HG02970 (cell line): Measurements from ENCODE around the gene SCN4B.

ENCODE experiments used
- ATAC-seq: cut with Tn5 transposase; IDR thresholded peaks from one replicate; pipeline ENCODE4 v1.9.1; 2021; ENCODE audit warnings: mild to moderate bottlenecking, moderate library complexity, moderate number of reproducible peaks; ENCODE audit not compliant: unreplicated experiment, low FRiP score

The SCN4B gene

GRCh38 chr11:118175031-118175992 lies 22.7 kb upstream of the SCN4B start:
- ATAC-seq: no peak

DNA sequence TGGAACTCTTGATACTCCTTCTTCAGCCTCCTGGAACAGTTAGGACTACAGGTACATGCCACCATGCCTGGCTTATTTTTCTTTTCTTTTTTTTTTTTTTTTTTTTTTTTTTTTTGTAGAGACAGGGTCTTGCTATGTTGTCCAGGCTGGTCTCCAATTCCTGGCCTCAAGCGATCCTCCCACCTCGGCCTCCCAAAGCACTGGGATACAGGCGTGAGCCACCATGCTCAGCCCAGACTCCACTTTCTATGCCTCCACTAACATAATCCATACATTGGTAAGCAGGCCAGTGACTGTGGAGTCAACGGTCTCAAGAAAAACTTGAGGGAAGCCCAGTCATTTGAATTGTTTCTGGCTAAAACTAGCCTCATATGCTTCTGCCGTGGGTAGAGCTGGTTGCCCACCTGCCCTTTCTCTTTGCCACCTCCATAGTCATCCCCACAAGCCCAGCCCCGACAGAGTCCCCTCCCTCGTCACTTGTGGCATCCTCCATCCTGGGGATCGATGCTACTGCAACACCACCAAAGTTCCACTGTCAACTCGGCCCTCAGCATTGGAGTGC lies 21.5 kb upstream of the SCN4B start:
- no peak for ATAC-seq

GRCh38 chr11:118172356-118172755 lies 19.7 kb upstream of the SCN4B start:
- no peak for ATAC-seq

GRCh38 chr11:118171269-118172062 lies 18.8 kb upstream of the SCN4B start:
- no peak for ATAC-seq

DNA sequence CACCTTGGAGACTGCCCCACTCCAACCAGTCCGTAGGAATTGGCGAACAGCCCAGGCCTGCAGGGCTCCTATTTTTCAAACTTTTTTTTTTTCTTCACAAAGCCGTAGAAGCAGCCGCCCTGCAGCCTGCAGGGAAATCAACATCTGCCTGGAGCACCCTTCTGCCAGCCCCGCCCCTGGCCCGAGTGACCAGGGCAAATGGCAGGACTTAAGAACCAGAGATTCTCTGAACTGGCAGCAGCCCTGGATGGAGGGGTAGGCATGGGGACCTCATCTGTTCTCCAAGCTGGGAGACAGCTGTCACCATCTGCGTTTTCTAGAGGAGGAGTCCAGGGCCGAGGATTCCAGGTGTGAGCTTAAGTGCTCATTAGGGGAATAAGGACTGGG lies 18.3 kb upstream of the SCN4B start:
- ATAC-seq: no peak

GRCh38 chr11:118170231-118170630 lies 17.6 kb upstream of the SCN4B start:
- no peak for ATAC-seq

DNA sequence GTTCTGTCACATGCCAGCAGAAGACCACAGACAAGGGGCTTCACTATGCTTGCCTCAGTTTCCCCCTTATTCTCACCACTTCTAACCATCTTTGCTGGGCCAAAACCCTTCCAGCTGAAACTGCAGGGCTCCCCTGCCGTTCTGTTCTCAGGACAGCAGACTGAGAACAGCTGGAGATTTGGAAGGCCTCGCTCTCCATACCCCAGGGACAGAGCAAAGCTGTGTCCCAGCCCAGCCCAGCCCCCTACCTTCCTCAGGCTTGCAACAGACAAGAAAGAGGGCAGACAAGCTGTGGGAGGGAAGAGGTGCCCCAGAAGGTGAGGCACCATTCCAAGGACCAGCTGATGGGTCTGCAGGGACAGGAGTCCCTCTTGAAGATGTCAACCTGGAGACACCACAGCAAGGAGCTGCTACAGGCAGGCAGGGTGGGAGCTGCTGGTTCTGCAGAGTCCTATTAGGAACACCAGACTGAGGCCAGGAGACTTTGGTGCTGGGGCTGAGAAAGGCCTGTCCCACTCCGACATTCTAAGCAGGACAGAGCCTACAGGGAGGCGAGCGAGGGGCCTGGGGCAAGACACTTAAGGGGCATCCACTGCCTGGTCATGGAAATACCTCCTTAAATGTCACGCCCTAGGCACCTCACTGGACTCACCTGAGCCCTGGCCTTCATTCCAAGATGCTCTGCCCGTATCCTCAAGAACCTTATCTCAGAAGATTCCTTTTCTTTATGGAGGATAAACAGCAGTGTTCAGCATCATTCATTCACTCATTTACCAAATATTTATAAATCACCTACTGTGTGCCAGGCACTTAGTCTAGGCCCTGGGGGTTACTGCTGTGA lies 16.9 kb upstream of the SCN4B start:
- no peak for ATAC-seq

- ATAC-seq: no peak
These were observed 16.1 kb upstream of the SCN4B start for GRCh38 chr11:118168751-118169150.

GRCh38 chr11:118168316-118168715 lies 15.7 kb upstream of the SCN4B start:
- ATAC-seq: no peak

- ATAC-seq: no peak
These were observed 15.3 kb upstream of the SCN4B start for GRCh38 chr11:118167906-118168305.

GRCh38 chr11:118167253-118167652 lies 14.6 kb upstream of the SCN4B start:
- no peak for ATAC-seq

- ATAC-seq: no peak
These were observed 14.0 kb upstream of the SCN4B start for GRCh38 chr11:118166641-118167040.

- no peak for ATAC-seq
These were observed 12.3 kb upstream of the SCN4B start for GRCh38 chr11:118164885-118165284.

- ATAC-seq: no peak
These were observed 10.9 kb upstream of the SCN4B start for GRCh38 chr11:118163494-118163893.

DNA sequence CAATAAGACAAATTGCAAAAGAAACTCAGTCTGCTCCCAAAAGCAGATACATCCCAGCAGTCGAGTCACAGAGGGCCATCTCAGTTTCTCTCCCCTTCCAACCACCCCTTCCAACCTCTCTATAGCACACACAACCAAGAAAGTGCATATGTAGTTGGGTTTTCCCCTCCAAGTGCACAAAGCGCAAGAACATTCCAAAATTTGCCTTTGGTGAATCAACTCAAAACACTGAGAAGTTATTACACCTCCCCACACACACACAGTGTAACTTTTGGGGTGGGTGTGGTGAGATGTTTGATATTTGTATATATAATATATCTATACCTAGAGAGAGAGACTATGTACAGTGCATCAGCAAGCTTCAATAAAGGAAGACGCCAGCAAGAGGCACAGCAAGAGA lies 10.2 kb upstream of the SCN4B start:
- no peak for ATAC-seq

DNA sequence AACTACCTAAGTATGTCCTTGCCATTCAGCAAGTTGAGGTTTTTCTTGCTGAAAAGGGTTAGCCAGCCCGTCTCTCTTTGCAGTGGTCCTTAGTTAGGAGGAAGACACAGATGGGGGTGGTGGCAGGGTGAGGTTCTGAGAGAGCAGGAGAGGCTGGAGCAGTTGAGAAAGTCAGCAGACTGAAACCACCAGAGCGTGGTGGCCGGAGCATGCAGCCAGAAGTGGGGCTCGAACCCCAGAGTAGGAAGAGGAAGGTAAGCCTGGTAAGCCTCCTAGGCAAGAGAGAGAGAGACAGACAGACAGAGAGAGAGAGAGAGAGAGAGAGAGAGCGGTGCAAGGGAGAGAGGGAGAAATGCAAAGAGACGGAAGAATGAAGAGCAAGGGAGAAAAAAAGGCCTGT lies 9.2 kb upstream of the SCN4B start:
- ATAC-seq: no peak

DNA sequence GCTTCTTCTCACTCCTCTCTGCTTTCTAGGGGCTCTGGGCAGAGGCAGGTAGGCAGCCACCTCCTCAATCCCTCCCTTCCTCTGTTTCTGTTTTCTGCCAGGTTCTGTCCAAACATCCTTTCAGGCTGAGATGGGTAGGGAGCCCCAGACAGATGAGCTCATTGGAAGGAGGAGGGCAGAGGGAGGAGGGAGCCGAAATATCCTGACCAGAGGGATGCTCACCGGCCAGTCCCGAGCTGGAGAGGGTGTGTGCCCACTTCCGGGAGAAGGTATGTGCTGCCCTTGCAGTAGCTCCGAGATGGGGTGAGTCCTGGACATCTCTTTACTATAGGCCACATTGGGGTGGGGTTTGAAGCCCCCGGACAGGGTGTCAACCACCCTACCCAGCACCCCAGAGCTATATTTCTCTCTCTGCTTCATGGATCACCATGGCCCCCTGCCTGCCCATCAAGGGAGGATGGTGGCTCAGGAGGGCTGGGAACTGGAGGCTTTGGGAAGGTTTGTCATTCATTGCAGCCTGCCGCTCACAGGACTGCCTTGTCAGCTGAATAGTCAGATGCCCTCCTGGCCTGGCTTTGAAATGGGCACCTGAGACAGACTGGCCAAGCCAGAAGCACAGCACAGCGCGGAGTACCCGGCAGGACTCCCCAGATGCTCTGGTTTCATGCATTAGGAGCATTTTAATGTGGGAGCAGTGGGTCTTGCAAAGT lies 4.7 kb upstream of the SCN4B start:
- ATAC-seq: no peak

GRCh38 chr11:118156531-118157185 lies 4.0 kb upstream of the SCN4B start:
- ATAC-seq: no peak
